ENCODE results near the gene FGF18. TPM values are rescaled to one million over a fixed set of nuclear protein-coding genes. Genes with fewer than 3 reads are reported as not detected.

Gene FGF18
- total and polyA plus RNA-seq, 2 donors (not counting 3 experiments of a cell fraction or from before 2014, with no cell fraction given), result 0.04 to 0.27 TPM

DNA sequence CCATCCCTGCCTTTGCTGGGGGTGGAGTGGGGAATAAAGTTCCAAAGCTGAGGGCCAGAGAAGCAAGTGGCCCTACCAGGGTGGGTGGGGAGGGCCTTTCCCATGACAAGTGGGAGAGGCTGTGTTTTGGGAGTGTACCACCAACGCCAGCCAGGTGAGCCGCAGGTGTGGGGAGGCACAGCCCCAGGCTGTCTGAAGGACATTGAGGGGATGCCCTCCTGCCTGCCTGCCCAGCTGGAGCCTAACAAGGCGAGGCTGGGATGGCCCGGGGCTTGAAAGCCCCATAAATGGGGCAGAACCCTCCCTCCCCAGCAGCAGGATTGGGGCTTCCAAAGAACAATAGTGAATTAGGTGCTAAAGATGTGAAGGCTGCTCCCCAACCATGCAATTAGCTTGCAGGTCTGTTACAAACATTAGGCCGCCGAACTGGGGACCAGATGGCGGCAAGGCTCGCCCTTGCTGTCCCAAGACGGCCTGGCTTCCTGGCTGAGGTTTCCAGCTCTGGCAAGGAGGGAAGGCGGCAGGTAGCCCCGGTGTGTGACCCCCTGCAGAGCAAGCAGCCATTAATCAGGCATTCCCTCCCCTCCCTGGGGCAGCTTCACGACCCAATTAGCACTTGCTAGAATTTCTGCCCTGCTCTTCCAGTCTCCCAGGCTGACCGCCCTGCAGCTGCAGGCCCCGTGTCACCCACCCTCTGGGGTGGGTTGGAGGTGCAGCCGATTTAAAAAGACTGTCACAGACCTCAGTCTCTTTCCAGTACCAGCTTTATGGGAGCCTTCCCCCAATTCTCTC lies 42.9 kb downstream of the FGF18 start:
- POLR2A ChIA-PET, result no interaction called here
- H3K27me3 ChIP-seq (ENCODE audit: control insufficient read depth in 2 of 2, insufficient read depth in 2 of 2, low read length in 2 of 2), result no peaks in the 10 kb centered on the region
- no peaks in the 10 kb centered on the region for H4K20me1 ChIP-seq (replicated peaks; ENCODE audit: control insufficient read depth, extremely low read depth, insufficient read depth, low read length)
- TF ChIP-seq EZH2 (IDR thresholded peaks at IDR 0.05; ENCODE audit: borderline replicate concordance, low read depth, low read length, severe bottlenecking) (no peak), FOS (IDR thresholded peaks at IDR 0.05; ENCODE audit: borderline replicate concordance, insufficient read depth, low read length) (no peak), POLR2A (IDR thresholded peaks at IDR 0.05; ENCODE audit: low read depth, low read length) (no peak), JUN (IDR thresholded peaks at IDR 0.05; ENCODE audit: borderline replicate concordance, insufficient read depth, insufficient read length, low read depth) (no peak), GATA2 (IDR thresholded peaks at IDR 0.05; ENCODE audit: insufficient read depth, insufficient read length, low read depth, low read length) (no peak), POLR2AphosphoS5 (IDR thresholded peaks at IDR 0.05; ENCODE audit: insufficient read depth, low read depth, low read length) (no peak), MAX (IDR thresholded peaks at IDR 0.05; ENCODE audit: insufficient read depth, insufficient read length) (no peak), MYC (IDR thresholded peaks at IDR 0.05; ENCODE audit: low read depth, low read length) (no peak)
- TF ChIP-seq, protein P1, sequence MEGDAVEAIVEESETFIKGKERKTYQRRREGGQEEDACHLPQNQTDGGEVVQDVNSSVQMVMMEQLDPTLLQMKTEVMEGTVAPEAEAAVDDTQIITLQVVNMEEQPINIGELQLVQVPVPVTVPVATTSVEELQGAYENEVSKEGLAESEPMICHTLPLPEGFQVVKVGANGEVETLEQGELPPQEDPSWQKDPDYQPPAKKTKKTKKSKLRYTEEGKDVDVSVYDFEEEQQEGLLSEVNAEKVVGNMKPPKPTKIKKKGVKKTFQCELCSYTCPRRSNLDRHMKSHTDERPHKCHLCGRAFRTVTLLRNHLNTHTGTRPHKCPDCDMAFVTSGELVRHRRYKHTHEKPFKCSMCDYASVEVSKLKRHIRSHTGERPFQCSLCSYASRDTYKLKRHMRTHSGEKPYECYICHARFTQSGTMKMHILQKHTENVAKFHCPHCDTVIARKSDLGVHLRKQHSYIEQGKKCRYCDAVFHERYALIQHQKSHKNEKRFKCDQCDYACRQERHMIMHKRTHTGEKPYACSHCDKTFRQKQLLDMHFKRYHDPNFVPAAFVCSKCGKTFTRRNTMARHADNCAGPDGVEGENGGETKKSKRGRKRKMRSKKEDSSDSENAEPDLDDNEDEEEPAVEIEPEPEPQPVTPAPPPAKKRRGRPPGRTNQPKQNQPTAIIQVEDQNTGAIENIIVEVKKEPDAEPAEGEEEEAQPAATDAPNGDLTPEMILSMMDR (IDR thresholded peaks at IDR 0.05; ENCODE audit: extremely low read depth in 1 of 2, insufficient read depth in 1 of 2, low read depth in 1 of 2, low read length in 2 of 2), result no peak
- no peak for DNase-seq (ENCODE audit: low read depth, low spot score)
- dilution Hi-C loops (cut with MboI; ENCODE audit: extremely low pct_ligation_motif_present, low sequenced_read_pairs) (no loop called here), intact Hi-C loops (cut with micrococcal nuclease) (no loop called here)
- no peaks in the 10 kb centered on the region for H3K36me3 ChIP-seq (ENCODE audit: control insufficient read depth in 2 of 2, extremely low read depth in 1 of 2, insufficient read depth in 2 of 2, low read length in 2 of 2)
- H3K27ac ChIP-seq (ENCODE audit: insufficient read depth, low read depth, low read length), result no peak overlapping the region
- no TSS peak for BruUV-seq (replicated peaks)
- H3K4me1 ChIP-seq (ENCODE audit: control insufficient read depth, extremely low read depth, insufficient read depth, low read length), result no peaks in the 10 kb centered on the region
- no peaks in the 10 kb centered on the region for H3K9me1 ChIP-seq (replicated peaks; ENCODE audit: control insufficient read depth, extremely low read depth, insufficient read depth, low read length)
- no peak for FAIRE-seq
- no peak overlapping the region for H3K4me2 ChIP-seq (ENCODE audit: insufficient read depth, low read length)
- CTCF ChIA-PET, result interaction anchor here (0.6 kb wide), 1 partner anchor 60 kb away, joined by 4 read pairs; no protein-coding TSS in a partner anchor
- no peaks in the 10 kb centered on the region for H3K79me2 ChIP-seq (ENCODE audit: control insufficient read depth, insufficient read depth, low read length)
- no peak overlapping the region for H3K4me3 ChIP-seq (replicated peaks in 1 of 3; ENCODE audit: insufficient read depth in 1 of 3, low read depth in 1 of 3, low read length in 3 of 3)
- no peak overlapping the region for H3K9ac ChIP-seq (replicated peaks; ENCODE audit: extremely low read depth, insufficient read depth, low read length)
- H2AFZ ChIP-seq (ENCODE audit: low read depth, low read length), result no peak overlapping the region
- no peaks in the 10 kb centered on the region for H3K9me3 ChIP-seq (replicated peaks; ENCODE audit: control insufficient read depth, insufficient read depth, low read length)

All from endothelial cell of umbilical vein (primary cell).